ENCODE results near the gene IRF9. TPM values are rescaled to one million over a fixed set of nuclear protein-coding genes. Genes with fewer than 3 reads are reported as not detected.

Gene IRF9
- polyA plus RNA-seq, 12 donors = 18.1 to 46.6 (median 25.9) TPM; not detected in 1

- peak; percentile 88 for DNase-seq
These were observed 54.7 kb downstream of the IRF9 start, which contains the start of gene MDP1 for GRCh38 chr14:24215495-24216344. TSS of gene MDP1 (minus strand) at chr14:24216066. CDS start at chr14:24215955, 111 bp downstream.

Other genes starting within 250 kb of the IRF9 start
- 10 to 100 TPM in 10 of 12 donors, 1 to 10 TPM in 1, not detected in 1; 9.8 to 56.4 (median 15.7) TPM for gene DHRS4, start 207.5 kb upstream of the IRF9 start, polyA plus RNA-seq (ENCODE audit: insufficient read length in 12 of 12)
- gene DHRS4L2, start 172.3 kb upstream of the IRF9 start, polyA plus RNA-seq (ENCODE audit: insufficient read length in 12 of 12) = 10 to 100 TPM in 9 of 12 donors, 1 to 10 TPM in 2, not detected in 1; 8.6 to 17.0 (median 13.9) TPM
- under 1 TPM in 10 of 12 donors, not detected in 2; 0.09 to 0.74 (median 0.22) TPM for gene CARMIL3, start 109.3 kb upstream of the IRF9 start, polyA plus RNA-seq (ENCODE audit: insufficient read length in 12 of 12)
- under 1 TPM in 2 of 12 donors, not detected in 10; 0.08 to 0.21 TPM for gene CPNE6, start 89.7 kb upstream of the IRF9 start, polyA plus RNA-seq (ENCODE audit: insufficient read length in 12 of 12)
- gene PCK2, start 67.0 kb upstream of the IRF9 start, polyA plus RNA-seq (ENCODE audit: insufficient read length in 12 of 12) = 10 to 100 TPM in 1 of 12 donors, 1 to 10 TPM in 10, not detected in 1; 2.2 to 17.9 (median 3.5) TPM
- 10 to 100 TPM in 11 of 12 donors, not detected in 1; 35.5 to 53.7 (median 40.5) TPM for gene DCAF11, start 46.5 kb upstream of the IRF9 start, polyA plus RNA-seq (ENCODE audit: insufficient read length in 12 of 12)
- 1 to 10 TPM in 7 of 12 donors, under 1 TPM in 3, not detected in 2; 0.82 to 1.9 (median 1.4) TPM for gene NRL, start 46.3 kb upstream of the IRF9 start, polyA plus RNA-seq (ENCODE audit: insufficient read length in 12 of 12)
- 100 to 1,000 TPM in 6 of 12 donors, 10 to 100 TPM in 5, not detected in 1; 54.9 to 160 (median 102) TPM for gene FITM1, start 30.6 kb upstream of the IRF9 start, polyA plus RNA-seq (ENCODE audit: insufficient read length in 12 of 12)
- gene PSME1, start 25.1 kb upstream of the IRF9 start, polyA plus RNA-seq (ENCODE audit: insufficient read length in 12 of 12) = 100 to 1,000 TPM in 9 of 12 donors, 10 to 100 TPM in 2, not detected in 1; 67.3 to 116 (median 106) TPM
- gene EMC9, start 19.7 kb upstream of the IRF9 start, polyA plus RNA-seq (ENCODE audit: insufficient read length in 12 of 12) = 10 to 100 TPM in 11 of 12 donors, not detected in 1; 21.0 to 38.3 (median 25.8) TPM
- gene PSME2, start 14.7 kb upstream of the IRF9 start, polyA plus RNA-seq (ENCODE audit: insufficient read length in 12 of 12) = 100 to 1,000 TPM in 4 of 12 donors, 10 to 100 TPM in 7, not detected in 1; 68.9 to 105 (median 90.2) TPM
- gene RNF31, start 13.8 kb upstream of the IRF9 start, polyA plus RNA-seq (ENCODE audit: insufficient read length in 12 of 12) = 10 to 100 TPM in 11 of 12 donors, not detected in 1; 27.3 to 75.4 (median 35.6) TPM
- gene REC8, start 10.8 kb downstream of the IRF9 start, polyA plus RNA-seq (ENCODE audit: insufficient read length in 12 of 12) = 10 to 100 TPM in 4 of 12 donors, 1 to 10 TPM in 7, not detected in 1; 5.7 to 52.4 (median 8.6) TPM
- 10 to 100 TPM in 11 of 12 donors, not detected in 1; 17.5 to 32.3 (median 24.2) TPM for gene IPO4, start 27.6 kb downstream of the IRF9 start, polyA plus RNA-seq (ENCODE audit: insufficient read length in 12 of 12)
- gene TM9SF1, start 34.2 kb downstream of the IRF9 start, polyA plus RNA-seq (ENCODE audit: insufficient read length in 12 of 12) = 10 to 100 TPM in 11 of 12 donors, not detected in 1; 13.2 to 60.8 (median 17.5) TPM
- gene TSSK4, start 44.4 kb downstream of the IRF9 start, polyA plus RNA-seq (ENCODE audit: insufficient read length in 12 of 12) = 10 to 100 TPM in 1 of 12 donors, 1 to 10 TPM in 9, not detected in 2; 2.0 to 10.1 (median 4.7) TPM
- gene CHMP4A, start 52.2 kb downstream of the IRF9 start, polyA plus RNA-seq (ENCODE audit: insufficient read length in 12 of 12) = 10 to 100 TPM in 11 of 12 donors, not detected in 1; 27.6 to 61.9 (median 36.6) TPM
- gene MDP1, start 54.8 kb downstream of the IRF9 start, polyA plus RNA-seq (ENCODE audit: insufficient read length in 12 of 12) = 10 to 100 TPM in 4 of 12 donors, 1 to 10 TPM in 7, not detected in 1; 4.6 to 33.0 (median 8.7) TPM
- gene NEDD8, start 71.1 kb downstream of the IRF9 start, polyA plus RNA-seq (ENCODE audit: insufficient read length in 12 of 12) = 100 to 1,000 TPM in 11 of 12 donors, not detected in 1; 123 to 211 (median 177) TPM
- gene GMPR2, start 71.7 kb downstream of the IRF9 start, polyA plus RNA-seq (ENCODE audit: insufficient read length in 12 of 12) = 10 to 100 TPM in 11 of 12 donors, not detected in 1; 39.8 to 82.9 (median 54.4) TPM
- 10 to 100 TPM in 11 of 12 donors, not detected in 1; 35.0 to 46.2 (median 43.5) TPM for gene TINF2, start 81.4 kb downstream of the IRF9 start, polyA plus RNA-seq (ENCODE audit: insufficient read length in 12 of 12)
- 1 to 10 TPM in 8 of 12 donors, under 1 TPM in 2, not detected in 2; 0.64 to 7.2 (median 1.4) TPM for gene TGM1, start 101.9 kb downstream of the IRF9 start, polyA plus RNA-seq (ENCODE audit: insufficient read length in 12 of 12)
- gene RABGGTA, start 110.3 kb downstream of the IRF9 start, polyA plus RNA-seq (ENCODE audit: insufficient read length in 12 of 12) = 10 to 100 TPM in 9 of 12 donors, 1 to 10 TPM in 1, not detected in 2; 9.9 to 25.5 (median 13.5) TPM
- 10 to 100 TPM in 10 of 12 donors, 1 to 10 TPM in 1, not detected in 1; 9.8 to 25.1 (median 16.9) TPM for gene DHRS1, start 138.5 kb downstream of the IRF9 start, polyA plus RNA-seq (ENCODE audit: insufficient read length in 12 of 12)
- 10 to 100 TPM in 11 of 12 donors, not detected in 1; 18.0 to 23.6 (median 20.5) TPM for gene NOP9, start 138.6 kb downstream of the IRF9 start, polyA plus RNA-seq (ENCODE audit: insufficient read length in 12 of 12)
- 10 to 100 TPM in 6 of 12 donors, 1 to 10 TPM in 5, not detected in 1; 7.3 to 28.8 (median 11.2) TPM for gene CIDEB, start 146.7 kb downstream of the IRF9 start, polyA plus RNA-seq (ENCODE audit: insufficient read length in 12 of 12)
- gene LTB4R2, start 148.9 kb downstream of the IRF9 start, polyA plus RNA-seq (ENCODE audit: insufficient read length in 12 of 12) = 1 to 10 TPM in 11 of 12 donors, not detected in 1; 1.6 to 7.2 (median 2.7) TPM
- 10 to 100 TPM in 1 of 12 donors, 1 to 10 TPM in 9, not detected in 2; 2.2 to 15.8 (median 3.2) TPM for gene LTB4R, start 150.2 kb downstream of the IRF9 start, polyA plus RNA-seq (ENCODE audit: insufficient read length in 12 of 12)
- 10 to 100 TPM in 10 of 12 donors, 1 to 10 TPM in 1, not detected in 1; 8.4 to 26.2 (median 16.9) TPM for gene ADCY4, start 173.8 kb downstream of the IRF9 start, polyA plus RNA-seq (ENCODE audit: insufficient read length in 12 of 12)
- gene RIPK3, start 178.7 kb downstream of the IRF9 start, polyA plus RNA-seq (ENCODE audit: insufficient read length in 12 of 12) = 1 to 10 TPM in 9 of 12 donors, under 1 TPM in 1, not detected in 2; 0.96 to 5.6 (median 1.3) TPM
- gene NFATC4, start 206.9 kb downstream of the IRF9 start, polyA plus RNA-seq (ENCODE audit: insufficient read length in 12 of 12) = 100 to 1,000 TPM in 1 of 12 donors, 10 to 100 TPM in 10, not detected in 1; 20.7 to 152 (median 40.4) TPM
- gene NYNRIN, start 237.7 kb downstream of the IRF9 start, polyA plus RNA-seq (ENCODE audit: insufficient read length in 12 of 12) = 10 to 100 TPM; 19.2 to 60.0 (median 30.0) TPM